Hematopoietic multipotent progenitor cell treated with erythropoietin and hydrocortisone succinate and interleukin-3 and kit ligand, for 8 days (in vitro differentiated cells): ENCODE measurements around the gene MTCP1.

Experiments
- DNase-seq: peaks from one replicate; pipeline ENCODE4 v3.0.0-alpha.2; 2015

The MTCP1 gene

GRCh38 chrX:155052738-155053498 lies 18.0 kb downstream of the MTCP1 start:
- DNase-seq = no peak

- DNase-seq = peak; percentile 62
These were observed 21.8 kb downstream of the MTCP1 start for GRCh38 chrX:155048977-155049619.

GRCh38 chrX:155046811-155047528 lies 24.0 kb downstream of the MTCP1 start:
- DNase-seq = no peak

DNA sequence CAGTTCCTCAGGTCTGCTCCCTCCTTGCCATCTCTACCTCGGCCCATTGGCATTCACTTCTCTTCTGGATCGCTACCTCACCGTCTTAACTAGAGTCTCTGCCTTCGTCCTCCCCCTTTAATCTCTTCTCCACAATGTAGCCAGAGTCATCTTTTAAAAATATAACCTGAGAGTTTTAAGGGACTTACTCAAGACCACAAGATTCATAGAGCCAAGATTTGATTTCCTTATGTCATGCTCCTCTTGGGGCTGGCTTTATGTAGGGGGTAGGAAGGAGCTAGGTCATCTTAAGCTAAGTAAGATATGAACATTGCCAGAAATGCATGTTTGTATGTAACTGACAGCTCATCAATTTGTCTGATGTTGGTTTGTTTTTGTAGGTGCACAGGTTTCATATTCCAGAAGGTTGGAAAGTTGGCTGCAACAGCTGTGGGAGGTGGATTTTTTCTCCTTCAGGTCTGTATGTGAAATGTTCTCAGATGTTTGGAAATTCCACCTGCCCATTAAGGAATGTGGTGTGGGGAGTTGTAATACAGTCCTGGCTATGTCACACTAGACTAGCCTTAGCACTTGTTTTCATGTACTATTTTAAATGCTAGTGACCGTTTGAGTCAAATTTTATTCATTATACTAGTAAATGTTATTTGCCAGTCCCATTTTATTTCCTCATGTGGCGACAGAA lies 24.7 kb downstream of the MTCP1 start:
- DNase-seq = no peak

DNA sequence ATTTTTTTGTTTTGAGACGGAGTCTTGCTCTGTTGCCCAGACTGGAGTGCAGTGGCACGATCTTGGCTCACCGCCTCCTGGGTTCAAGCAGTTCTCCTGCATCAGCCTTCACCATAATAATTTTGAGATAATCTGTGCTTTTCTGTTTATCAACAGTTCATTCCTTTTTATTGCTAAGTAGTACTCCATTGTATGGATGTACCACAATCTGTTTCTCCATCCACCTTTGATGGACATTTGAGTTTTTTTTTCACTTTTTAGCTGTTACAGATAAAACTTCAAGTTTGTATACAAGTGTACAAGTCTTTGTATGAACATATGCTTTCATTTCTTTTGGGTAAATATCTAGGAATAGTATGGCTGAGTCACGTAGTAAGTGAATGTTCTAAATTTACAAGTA lies 35.2 kb downstream of the MTCP1 start:
- no peak for DNase-seq

- DNase-seq = no peak
These were observed 39.3 kb downstream of the MTCP1 start for GRCh38 chrX:155031657-155032056.

- DNase-seq = no peak
These were observed 42.1 kb downstream of the MTCP1 start for GRCh38 chrX:155028877-155029291.

GRCh38 chrX:155028129-155028528 lies 42.8 kb downstream of the MTCP1 start:
- DNase-seq = no peak

GRCh38 chrX:155027509-155028066 lies 43.3 kb downstream of the MTCP1 start:
- DNase-seq = peak; percentile 67

DNA sequence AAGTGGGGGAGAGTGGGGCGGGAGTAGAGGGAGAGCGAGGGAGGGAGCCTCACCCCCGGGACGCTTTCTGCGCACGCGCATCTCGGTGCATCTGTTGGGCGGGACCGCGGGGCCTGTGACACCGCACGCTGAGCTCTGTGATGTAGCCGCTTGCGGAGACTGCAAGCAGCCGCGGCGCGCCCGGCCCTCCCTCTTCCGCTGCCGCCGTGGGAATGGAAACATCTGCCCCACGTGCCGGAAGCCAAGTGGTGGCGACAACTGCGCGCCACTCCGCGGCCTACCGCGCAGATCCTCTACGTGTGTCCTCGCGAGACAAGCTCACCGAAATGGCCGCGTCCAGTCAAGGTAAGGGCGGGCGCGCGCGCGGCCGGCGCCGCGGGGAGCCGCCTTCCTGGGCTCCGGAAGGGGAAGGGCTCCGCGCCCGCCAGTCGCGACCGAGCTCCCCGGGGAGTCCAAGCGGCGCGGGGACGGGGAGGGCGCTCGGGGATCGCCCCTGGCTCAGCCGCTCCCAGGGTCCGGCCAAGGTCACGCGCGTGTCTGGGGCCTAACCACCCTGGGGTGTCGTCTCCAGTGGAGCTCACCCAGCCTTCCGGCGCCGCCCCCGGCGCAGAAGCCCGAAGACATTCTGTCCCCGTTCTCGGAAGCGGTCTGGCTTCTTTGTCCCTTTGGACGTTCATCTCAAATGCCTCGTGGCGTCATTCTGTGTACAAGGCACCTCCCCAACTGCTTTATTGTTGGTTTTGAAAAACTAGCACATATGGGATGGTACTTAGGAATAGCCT lies 44.0 kb downstream of the MTCP1 start, which contains the start of gene FUNDC2:
FUNDC2 (plus strand) TSS at position 118 of the 782 bp plus-strand sequence; CDS start at position 213, 95 bp downstream.
- DNase-seq = peak; percentile 94

DNA sequence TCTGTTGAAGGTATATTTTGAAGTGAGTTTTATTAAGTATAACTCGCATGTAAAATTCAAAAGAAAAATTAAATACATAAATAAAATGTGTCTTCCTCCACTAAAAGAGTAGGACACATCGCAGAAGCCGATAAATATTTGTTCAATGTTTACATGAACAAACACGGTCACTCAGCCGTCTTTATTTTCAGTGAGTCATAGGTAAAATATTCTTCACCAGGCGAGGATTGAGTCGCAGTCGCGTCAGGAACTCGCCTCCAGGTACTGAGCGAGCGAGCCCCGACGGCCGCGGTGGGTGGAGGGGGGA lies 44.6 kb downstream of the MTCP1 start:
- no peak for DNase-seq

DNA sequence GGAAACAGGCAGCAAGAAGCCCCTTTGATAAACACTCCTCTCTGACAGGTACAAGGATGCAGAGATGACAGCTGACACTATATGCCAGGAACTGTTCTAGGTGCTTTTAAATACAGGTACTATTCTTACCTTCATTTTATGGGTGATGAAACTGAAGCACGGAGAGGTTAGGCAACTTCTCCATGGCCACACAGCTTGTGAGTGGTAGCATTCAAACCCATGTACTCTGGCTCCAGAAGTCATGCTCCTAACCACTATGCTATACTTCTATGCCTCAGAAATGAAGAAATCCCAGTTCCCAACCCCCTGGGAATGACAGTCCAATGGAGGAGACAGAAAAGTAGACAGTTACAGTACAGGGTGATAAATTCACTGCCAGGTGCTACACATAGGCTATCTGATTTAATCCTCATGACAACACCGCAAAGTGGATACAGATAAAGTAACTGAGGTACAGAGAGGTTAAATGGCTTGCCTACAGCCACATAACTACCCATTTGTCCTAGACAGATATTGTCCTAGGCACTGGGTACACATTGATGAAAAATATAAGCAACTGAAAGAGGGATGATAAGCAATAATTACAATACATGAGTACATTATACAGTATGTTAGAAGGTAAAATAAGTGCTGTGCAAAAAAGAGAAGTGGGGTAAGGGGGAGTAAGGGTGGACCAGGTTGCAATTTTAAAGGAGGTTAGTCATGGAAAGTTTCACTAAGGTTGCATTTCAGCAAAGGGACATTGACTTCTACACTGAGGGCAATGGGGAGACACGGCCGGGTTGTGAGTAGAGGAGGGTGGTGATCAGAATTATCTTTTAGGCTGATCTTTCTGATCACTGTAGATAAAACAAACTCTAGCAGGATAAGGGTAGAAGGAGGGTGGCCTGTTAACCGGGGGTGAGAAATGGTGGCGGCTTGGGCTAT lies 46.8 kb downstream of the MTCP1 start:
- DNase-seq = no peak

GRCh38 chrX:155022585-155022984 lies 48.4 kb downstream of the MTCP1 start, which contains the start of gene F8:
TSS of gene F8 (minus strand) at chrX:155022723. CDS start at chrX:155022552, 171 bp downstream.
- peak; percentile 11 for DNase-seq

DNA sequence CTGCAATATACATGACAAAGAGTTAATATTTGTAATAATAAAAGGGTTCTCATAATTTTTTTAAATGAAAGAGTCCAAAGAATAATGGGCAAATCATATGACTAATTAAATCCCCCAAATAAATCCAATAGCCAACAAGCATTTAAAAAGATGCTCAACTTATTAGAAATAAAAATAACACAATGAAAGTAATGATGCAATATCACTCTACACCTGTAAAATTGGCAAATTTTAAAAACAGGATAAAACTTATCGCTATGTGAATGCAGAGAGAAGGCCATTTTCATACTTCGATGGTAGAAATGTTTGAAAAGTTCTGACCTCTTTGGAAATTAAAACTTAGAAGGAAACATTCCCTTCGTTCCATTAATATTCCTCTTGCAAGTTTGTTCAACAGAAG lies 50.3 kb downstream of the MTCP1 start:
- DNase-seq = no peak
